Body of pancreas (tissue), 4 donors: ENCODE results near the gene BDKRB2.

Source experiments
- POLR2A ChIP-seq, 3 donors: fragments of 450-650 bp; IDR thresholded peaks; one replicate each; pipeline ENCODE4 v1.6.1; 2016; ENCODE audit warnings: antibody characterized with exemption in 3 of 3, mild to moderate bottlenecking in 2 of 3
- TF ChIP-seq, protein P1 (sequence below), 7 experiments: fragments of 450-650 bp in 4 of 7; fragments of 200-600 bp in 3 of 7; sonication (generic) in 3 of 7; IDR thresholded peaks; one replicate each; pipeline ENCODE4 v1.5.1; 2016 to 2019; ENCODE audit warnings: antibody characterized with exemption in 7 of 7

DNA sequence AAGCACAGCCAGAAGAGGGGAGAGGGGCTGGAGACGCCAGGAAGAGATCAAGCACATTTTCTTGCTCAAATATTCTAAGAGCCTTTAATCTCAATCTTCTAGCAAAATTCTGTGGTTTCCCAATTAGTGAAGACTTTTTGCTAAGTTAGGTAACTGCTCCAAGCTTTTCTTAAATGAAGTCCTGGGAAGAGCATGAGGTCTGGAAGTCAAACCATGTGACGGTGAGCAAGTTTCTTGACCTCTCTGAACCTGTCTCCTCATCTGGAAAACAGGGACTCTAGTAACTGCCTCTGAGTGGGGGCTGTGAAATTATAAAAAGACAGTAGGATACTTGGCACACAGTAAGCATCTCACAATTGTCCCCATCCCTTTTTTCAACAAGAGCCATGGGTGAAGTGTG is 75.5 kb downstream of the BDKRB2 start:
- TF ChIP-seq, protein P1, sequence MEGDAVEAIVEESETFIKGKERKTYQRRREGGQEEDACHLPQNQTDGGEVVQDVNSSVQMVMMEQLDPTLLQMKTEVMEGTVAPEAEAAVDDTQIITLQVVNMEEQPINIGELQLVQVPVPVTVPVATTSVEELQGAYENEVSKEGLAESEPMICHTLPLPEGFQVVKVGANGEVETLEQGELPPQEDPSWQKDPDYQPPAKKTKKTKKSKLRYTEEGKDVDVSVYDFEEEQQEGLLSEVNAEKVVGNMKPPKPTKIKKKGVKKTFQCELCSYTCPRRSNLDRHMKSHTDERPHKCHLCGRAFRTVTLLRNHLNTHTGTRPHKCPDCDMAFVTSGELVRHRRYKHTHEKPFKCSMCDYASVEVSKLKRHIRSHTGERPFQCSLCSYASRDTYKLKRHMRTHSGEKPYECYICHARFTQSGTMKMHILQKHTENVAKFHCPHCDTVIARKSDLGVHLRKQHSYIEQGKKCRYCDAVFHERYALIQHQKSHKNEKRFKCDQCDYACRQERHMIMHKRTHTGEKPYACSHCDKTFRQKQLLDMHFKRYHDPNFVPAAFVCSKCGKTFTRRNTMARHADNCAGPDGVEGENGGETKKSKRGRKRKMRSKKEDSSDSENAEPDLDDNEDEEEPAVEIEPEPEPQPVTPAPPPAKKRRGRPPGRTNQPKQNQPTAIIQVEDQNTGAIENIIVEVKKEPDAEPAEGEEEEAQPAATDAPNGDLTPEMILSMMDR (IDR thresholded peaks at IDR 0.05) = no peak
- no peak for TF ChIP-seq POLR2A (IDR thresholded peaks at IDR 0.05)
